Left lung (tissue), 10 donors: ENCODE data around the gene TPBG. TPM values are rescaled to one million over a fixed set of nuclear protein-coding genes. Genes with fewer than 3 reads are reported as not detected.

Experiments
- ATAC-seq: fragments of 200-7000 bp; cut with Tn5 transposase; one replicate; pipeline ENCODE4 v1.9.1; 2020; ENCODE audit warnings: moderate library complexity
- DNase-seq, 4 donors: peaks; one replicate each; pipeline ENCODE4 v3.0.0-alpha.2; 2013 to 2020
- H3K27ac ChIP-seq, 2 donors: fragments of 200-600 bp; sonication (generic) in 1 of 2; one replicate each; pipeline versions ENCODE4 v1.5.0 to v1.8.0; 2020 to 2021
- H3K27me3 ChIP-seq, 2 donors: fragments of 200-600 bp; sonication (generic) in 1 of 2; one replicate each; pipeline versions ENCODE4 v1.5.0 to v1.8.0; 2020 to 2021
- H3K36me3 ChIP-seq, 2 donors: fragments of 200-600 bp; sonication (generic) in 1 of 2; one replicate each; pipeline versions ENCODE4 v1.5.0 to v1.8.0; 2020 to 2021
- H3K4me1 ChIP-seq, 2 donors: fragments of 200-600 bp; one replicate each; pipeline ENCODE4 v1.8.0; 2021
- H3K4me3 ChIP-seq, 2 donors: fragments of 200-600 bp; sonication (generic) in 1 of 2; one replicate each; pipeline versions ENCODE4 v1.5.0 to v1.8.0; 2020 to 2021; ENCODE audit warnings: mild to moderate bottlenecking in 1 of 2
- H3K9me3 ChIP-seq, 2 donors: fragments of 200-600 bp; sonication (generic) in 1 of 2; one replicate each; pipeline versions ENCODE4 v1.5.0 to v1.8.0; 2020 to 2021
- intact Hi-C, 2 donors: fragments of 100-400 bp; cut with DNase I; formaldehyde crosslinking; loops; one replicate each; pipeline versions ENCODE4 v1.11.2 to v1.14.2; 2022
- polyA plus RNA-seq, 6 donors: library from polyadenylated mRNA; unstranded; fragments of 120-200 nt; gene quantifications; one replicate each; pipeline ENCODE4 v1.2.1, GENCODE V29; 2013; ENCODE audit not compliant: insufficient read length in 6 of 6
- total RNA-seq, 2 donors: library from RNA; stranded (reverse); fragmentation: NEBNext Ultra II Directional; extraction: Animal tissue kit (Norgen Biotek cat#: 25700); gene quantifications; one replicate each; pipeline ENCODE4 v1.2.1, GENCODE V29; 2021
- TF ChIP-seq, protein P1 (sequence below), 2 donors: fragments of 200-600 bp; sonication (generic) in 1 of 2; IDR thresholded peaks; one replicate each; pipeline versions ENCODE4 v1.5.0 to v1.8.0; 2021; ENCODE audit warnings: antibody characterized with exemption in 2 of 2
- donor health status: DM: no; HTN: yes; CAD: no.
- donor health status: DM: no; HTN: no; CAD: no.

TPBG gene
- total and polyA plus RNA-seq, 8 donors = 5.1 to 19.3 (median 6.9) TPM

DNA sequence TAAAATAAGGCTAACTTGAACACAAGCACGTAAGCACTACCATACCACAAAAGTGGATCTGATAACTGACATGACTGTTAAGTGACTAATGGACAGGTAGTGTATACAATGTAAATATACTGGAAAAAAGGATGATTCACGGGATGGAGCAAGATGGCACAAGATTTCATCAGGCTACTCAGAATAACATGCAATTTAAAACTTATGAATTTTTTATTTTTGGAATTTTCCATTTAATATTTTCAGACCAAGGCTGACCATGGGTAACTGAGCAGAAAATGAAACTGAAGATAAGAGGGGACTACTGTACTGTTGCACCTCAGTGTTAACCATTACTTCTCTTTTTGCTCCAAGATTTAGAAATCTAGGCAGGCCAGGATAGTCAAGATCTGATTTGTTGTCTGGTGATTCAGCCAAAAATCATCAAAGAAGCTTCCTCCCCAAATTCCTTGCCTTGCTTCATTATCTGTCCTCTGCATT lies 45.4 kb downstream of the TPBG start:
- DNase-seq = no peak
- ATAC-seq = no peak
- H3K27ac ChIP-seq = no peak overlapping the region
- intact Hi-C loops = no loop called here
- no peaks in the 10 kb centered on the region for H3K4me1 ChIP-seq
- TF ChIP-seq, protein P1, sequence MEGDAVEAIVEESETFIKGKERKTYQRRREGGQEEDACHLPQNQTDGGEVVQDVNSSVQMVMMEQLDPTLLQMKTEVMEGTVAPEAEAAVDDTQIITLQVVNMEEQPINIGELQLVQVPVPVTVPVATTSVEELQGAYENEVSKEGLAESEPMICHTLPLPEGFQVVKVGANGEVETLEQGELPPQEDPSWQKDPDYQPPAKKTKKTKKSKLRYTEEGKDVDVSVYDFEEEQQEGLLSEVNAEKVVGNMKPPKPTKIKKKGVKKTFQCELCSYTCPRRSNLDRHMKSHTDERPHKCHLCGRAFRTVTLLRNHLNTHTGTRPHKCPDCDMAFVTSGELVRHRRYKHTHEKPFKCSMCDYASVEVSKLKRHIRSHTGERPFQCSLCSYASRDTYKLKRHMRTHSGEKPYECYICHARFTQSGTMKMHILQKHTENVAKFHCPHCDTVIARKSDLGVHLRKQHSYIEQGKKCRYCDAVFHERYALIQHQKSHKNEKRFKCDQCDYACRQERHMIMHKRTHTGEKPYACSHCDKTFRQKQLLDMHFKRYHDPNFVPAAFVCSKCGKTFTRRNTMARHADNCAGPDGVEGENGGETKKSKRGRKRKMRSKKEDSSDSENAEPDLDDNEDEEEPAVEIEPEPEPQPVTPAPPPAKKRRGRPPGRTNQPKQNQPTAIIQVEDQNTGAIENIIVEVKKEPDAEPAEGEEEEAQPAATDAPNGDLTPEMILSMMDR (IDR thresholded peaks at IDR 0.05) = no peak
- H3K27me3 ChIP-seq = no peaks in the 10 kb centered on the region
- H3K36me3 ChIP-seq = no peaks in the 10 kb centered on the region
- no peak overlapping the region for H3K4me3 ChIP-seq
- no peaks in the 10 kb centered on the region for H3K9me3 ChIP-seq

DNA sequence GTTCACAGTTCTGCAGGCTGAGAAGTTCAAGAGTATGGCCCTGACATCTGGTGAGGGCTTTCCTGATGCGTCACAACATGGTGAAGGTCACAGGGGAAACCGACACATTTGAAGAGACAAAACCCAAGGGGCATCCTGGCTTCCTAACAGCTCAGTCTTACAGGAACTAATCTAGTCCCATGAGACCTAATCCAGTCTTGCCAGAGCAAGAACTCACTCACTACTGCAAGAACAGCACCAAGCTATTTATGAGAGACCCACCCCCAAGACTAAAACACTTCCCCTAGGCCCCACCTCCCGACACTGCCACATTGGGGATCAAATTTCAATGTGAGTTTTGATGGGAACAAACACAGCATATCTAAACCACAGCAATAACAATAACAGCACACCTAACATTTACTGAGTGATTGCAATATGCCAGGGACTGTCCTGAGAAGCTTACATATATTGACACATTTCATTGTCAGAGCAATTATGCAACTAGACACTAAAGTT lies 46.6 kb downstream of the TPBG start:
- TF ChIP-seq, protein P1 (IDR thresholded peaks at IDR 0.05) = no peak
- no peak overlapping the region for H3K27ac ChIP-seq
- no peak for ATAC-seq
- H3K4me1 ChIP-seq = no peaks in the 10 kb centered on the region
- H3K36me3 ChIP-seq = no peaks in the 10 kb centered on the region
- no peaks in the 10 kb centered on the region for H3K9me3 ChIP-seq
- no peak for DNase-seq
- intact Hi-C loops = no loop called here
- H3K27me3 ChIP-seq = no peaks in the 10 kb centered on the region
- no peak overlapping the region for H3K4me3 ChIP-seq

DNA sequence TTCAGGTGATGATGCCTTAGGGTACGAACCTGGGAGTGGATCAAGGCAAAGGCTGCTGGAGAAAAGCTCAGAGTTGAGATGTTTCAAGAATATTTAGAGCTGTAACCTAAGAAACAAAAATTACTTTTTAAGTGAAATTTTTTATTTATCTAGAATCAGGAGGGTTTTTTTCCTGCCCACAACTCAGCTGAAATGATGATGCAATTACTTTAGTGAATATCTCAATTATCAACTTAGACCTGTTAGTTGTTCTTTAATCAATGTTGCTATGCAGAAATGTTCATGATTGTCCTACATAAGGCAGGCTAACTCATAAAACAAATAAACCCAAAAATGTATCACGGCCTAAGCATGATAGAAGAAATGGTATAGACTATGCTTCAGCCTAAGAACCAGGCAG lies 50.3 kb downstream of the TPBG start:
- TF ChIP-seq, protein P1 (IDR thresholded peaks at IDR 0.05) = no peak
- Histone ChIP-seq H3K4me1 (no peaks in the 10 kb centered on the region), H3K4me3 (no peak overlapping the region), H3K36me3 (no peaks in the 10 kb centered on the region), H3K9me3 (no peaks in the 10 kb centered on the region), H3K27me3 (no peaks in the 10 kb centered on the region), H3K27ac (no peak overlapping the region)
- ATAC-seq (no peak), DNase-seq (no peak)
- intact Hi-C loops = no loop called here

DNA sequence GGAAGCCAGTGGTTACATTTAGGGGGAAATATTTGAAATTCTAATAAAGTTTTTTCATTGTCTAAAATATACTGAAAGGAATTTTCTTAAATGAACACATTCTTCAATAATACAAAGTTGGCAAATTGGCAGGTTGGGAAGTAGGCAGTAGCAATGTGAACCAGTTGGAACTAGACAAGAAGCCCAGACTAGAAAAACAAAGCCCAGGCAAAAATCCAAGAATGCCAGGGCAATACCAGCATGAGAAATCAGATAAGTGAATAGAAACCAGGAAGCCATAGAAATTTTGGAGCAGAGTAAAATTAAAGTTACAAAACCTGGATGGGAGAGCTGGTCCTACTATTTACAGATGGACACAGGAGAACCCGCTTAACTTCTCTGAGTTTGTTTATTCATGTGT lies 52.2 kb downstream of the TPBG start:
- no peaks in the 10 kb centered on the region for H3K36me3 ChIP-seq
- H3K27me3 ChIP-seq = no peaks in the 10 kb centered on the region
- intact Hi-C loops = no loop called here
- no peak overlapping the region for H3K4me3 ChIP-seq
- H3K9me3 ChIP-seq = no peaks in the 10 kb centered on the region
- no peak for DNase-seq
- H3K4me1 ChIP-seq = no peaks in the 10 kb centered on the region
- no peak for ATAC-seq
- no peak overlapping the region for H3K27ac ChIP-seq
- TF ChIP-seq, protein P1 (IDR thresholded peaks at IDR 0.05) = no peak

DNA sequence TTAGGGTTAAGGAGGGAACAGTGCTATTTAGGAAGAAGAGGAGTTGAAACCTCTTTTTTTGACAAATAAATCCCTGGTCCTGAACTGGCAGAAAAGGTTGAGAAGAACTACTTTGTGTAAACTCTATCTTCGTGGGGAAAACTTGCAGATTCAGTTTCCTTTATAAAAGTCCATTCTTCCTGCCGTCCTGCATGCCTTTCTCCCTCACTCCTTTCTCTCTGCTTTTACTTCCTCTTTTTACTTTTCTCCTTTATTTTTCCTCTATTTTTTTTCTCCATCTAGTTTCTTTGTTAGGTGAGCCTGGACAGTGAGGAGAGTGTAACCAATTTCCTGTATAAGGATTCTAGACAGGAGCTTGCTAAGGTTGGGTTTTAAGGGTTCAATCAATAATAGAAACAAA lies 52.7 kb downstream of the TPBG start:
- ATAC-seq (no peak), DNase-seq (no peak)
- TF ChIP-seq, protein P1 (IDR thresholded peaks at IDR 0.05) = no peak
- no peaks in the 10 kb centered on the region for H3K9me3 ChIP-seq
- H3K4me3 ChIP-seq = no peak overlapping the region
- H3K27me3 ChIP-seq = no peaks in the 10 kb centered on the region
- H3K36me3 ChIP-seq = no peaks in the 10 kb centered on the region
- H3K27ac ChIP-seq = no peak overlapping the region
- H3K4me1 ChIP-seq = no peaks in the 10 kb centered on the region
- intact Hi-C loops = no loop called here

Other genes with a start within 250 kb of the TPBG start
- 10 to 100 TPM; 34.9 to 45.4 TPM for gene IBTK, start 116.1 kb upstream of the TPBG start, total RNA-seq
- gene IBTK, start 116.1 kb upstream of the TPBG start, polyA plus RNA-seq = 10 to 100 TPM; 39.4 to 46.8 (median 42.8) TPM